Keratinocyte (primary cell): ENCODE data around the gene PRR16.

Experiments
- EZH2 ChIP-seq: IDR thresholded peaks from one replicate; pipeline ENCODE4 v1.6.1; 2012; ENCODE audit warnings: inconsistent platforms, mild to moderate bottlenecking, low read length, moderate library complexity
- TF ChIP-seq, protein P1 (sequence below), 3 experiments: IDR thresholded peaks in 1 of 3; conservative IDR thresholded peaks in 1 of 3; optimal IDR thresholded peaks in 1 of 3; 2 replicates in 2 of 3; 3 replicates in 1 of 3; pipeline versions ENCODE3 to v1.5.1; 2011; ENCODE audit warnings: low read length in 3 of 3, mild to moderate bottlenecking in 3 of 3, moderate library complexity in 2 of 3, control low read depth in 1 of 3, inconsistent platforms in 1 of 3; ENCODE audit not compliant: insufficient read depth in 2 of 3; ENCODE audit errors: extremely low read depth in 1 of 3

DNA sequence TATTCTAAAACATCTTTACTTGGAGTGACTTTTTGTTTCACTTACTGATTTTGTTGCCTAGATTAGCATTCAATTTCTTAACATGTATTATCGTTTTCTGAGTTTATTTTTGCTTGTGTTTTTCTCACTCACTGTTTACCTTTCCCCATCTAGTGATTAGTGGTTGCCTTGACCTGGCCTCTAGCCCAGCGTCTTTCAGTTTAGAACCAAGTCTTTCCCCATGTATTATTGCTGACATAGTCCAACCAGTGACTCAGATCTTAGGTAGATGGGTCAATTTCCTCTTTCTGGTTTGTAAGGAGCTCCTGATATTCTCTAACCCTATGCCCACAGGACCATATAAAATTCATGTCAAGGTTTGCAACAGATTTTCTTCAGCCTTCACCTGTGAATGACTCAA, 135.5 kb downstream of the PRR16 start:
- TF ChIP-seq, protein P1, sequence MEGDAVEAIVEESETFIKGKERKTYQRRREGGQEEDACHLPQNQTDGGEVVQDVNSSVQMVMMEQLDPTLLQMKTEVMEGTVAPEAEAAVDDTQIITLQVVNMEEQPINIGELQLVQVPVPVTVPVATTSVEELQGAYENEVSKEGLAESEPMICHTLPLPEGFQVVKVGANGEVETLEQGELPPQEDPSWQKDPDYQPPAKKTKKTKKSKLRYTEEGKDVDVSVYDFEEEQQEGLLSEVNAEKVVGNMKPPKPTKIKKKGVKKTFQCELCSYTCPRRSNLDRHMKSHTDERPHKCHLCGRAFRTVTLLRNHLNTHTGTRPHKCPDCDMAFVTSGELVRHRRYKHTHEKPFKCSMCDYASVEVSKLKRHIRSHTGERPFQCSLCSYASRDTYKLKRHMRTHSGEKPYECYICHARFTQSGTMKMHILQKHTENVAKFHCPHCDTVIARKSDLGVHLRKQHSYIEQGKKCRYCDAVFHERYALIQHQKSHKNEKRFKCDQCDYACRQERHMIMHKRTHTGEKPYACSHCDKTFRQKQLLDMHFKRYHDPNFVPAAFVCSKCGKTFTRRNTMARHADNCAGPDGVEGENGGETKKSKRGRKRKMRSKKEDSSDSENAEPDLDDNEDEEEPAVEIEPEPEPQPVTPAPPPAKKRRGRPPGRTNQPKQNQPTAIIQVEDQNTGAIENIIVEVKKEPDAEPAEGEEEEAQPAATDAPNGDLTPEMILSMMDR (optimal IDR thresholded peaks at IDR 0.05 in 1 of 3, IDR thresholded peaks at IDR 0.05 in 1 of 3, conservative IDR thresholded peaks at IDR 0.05 in 1 of 3; ENCODE audit: extremely low read depth in 1 of 3, insufficient read depth in 2 of 3, low read length in 3 of 3), result no peak
- TF ChIP-seq EZH2, result no peak
